Stimulated activated CD4-positive, alpha-beta T cell treated with anti-CD3 and anti-CD28 coated beads, Interleukin-2, amount 100 ng/mL, for 48 hours (primary cell): ENCODE measurements around the gene ECSIT.
"Not testable (repeated sequence)": the region's sequence is repeated elsewhere in the genome, so short reads cannot be mapped to it uniquely, and the experiment has no call there.

Source experiments
- DNase-seq, 2 donors: peaks; one replicate each; pipeline ENCODE4 v3.0.0-alpha.2; 2020

The ECSIT gene

GRCh38 chr19:11475343-11475742 is 53.6 kb downstream of the ECSIT start:
- not testable (repeated sequence) for DNase-seq

- no peak for DNase-seq
These were observed 55.2 kb downstream of the ECSIT start for GRCh38 chr19:11473725-11474124.

DNA sequence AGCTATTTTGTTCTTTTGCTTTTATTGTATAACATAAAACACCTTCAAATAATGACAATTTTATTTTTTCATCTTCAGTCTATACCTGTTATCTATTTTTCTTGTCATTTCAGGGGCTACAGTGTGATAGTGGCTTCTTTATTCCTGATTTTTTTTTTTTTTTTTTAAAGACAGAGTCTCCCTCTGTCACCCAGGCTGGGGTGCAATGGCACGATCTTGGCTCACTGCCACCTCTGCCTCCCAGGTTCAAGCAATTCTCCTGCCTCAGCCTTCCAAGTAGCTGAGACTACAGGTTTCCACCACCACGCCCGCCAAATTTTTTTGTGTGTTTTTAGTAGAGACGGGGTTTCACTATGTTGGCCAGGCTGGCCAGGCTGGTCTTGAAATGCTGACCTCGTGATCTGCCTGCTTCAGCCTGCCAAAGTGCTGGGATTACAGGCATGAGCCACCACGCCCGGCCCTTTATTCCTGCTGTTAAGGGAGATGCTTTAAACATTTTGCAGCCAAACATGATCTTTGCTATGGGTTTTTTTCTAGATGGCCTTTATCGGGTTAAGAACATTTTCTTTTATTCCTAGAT is 60.6 kb downstream of the ECSIT start:
- DNase-seq: not testable (repeated sequence)

- DNase-seq: no peak
These were observed 63.3 kb downstream of the ECSIT start for GRCh38 chr19:11465600-11465999.

DNA sequence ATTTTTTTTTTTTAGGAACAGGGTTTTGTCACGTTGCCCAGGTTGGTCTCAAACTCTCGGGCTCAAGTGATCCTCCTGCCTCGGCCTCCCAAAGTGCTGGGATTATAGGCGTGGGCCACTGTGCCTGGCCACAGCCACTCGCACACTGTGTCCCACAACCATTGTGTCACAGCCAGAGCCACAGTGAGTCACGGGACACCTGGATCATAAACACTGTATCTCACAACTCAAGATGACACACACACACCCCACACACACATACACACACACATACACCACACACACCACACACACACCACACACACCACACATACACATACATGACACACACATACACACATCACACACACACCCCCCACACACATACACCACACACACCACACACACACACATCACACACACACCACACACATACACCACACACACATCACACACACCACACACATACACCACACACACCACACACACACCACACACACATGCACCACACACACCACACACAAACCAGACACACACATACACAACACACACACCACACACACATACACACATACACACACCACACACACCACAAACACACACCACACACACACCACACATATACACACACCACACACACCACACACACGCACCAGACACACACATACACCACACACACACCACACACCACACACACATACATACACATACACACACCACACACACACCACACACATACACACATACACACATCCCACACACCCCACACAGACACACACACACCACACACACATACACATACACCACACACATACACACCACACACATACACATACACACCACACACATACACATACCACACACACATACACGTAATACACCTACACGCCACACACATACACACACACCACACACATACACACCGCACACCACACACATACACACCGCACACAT is 64.3 kb downstream of the ECSIT start:
- no peak for DNase-seq

- DNase-seq: no peak
These were observed 65.5 kb downstream of the ECSIT start for GRCh38 chr19:11463391-11463790.

GRCh38 chr19:11461453-11461852 is 67.5 kb downstream of the ECSIT start:
- DNase-seq: no peak

DNA sequence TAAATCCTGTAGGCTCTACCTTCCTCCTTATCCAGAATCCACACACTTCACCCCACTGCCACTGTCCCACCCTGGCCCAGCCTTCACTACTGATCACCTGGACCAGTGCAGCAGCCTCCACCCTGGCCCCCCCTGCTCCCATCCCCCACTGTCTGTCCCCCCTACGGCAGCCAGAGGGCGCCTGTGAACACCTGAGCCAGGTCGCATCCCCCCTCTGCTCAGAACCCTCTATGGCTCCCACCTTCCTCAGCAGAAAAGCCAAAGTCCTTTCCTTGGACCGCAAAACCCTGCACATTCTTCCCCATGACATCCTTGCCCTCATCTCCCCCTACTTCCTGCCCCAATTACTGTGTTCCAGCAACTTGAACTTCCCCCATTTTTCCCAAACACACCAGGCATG is 68.7 kb downstream of the ECSIT start:
- no peak for DNase-seq

DNA sequence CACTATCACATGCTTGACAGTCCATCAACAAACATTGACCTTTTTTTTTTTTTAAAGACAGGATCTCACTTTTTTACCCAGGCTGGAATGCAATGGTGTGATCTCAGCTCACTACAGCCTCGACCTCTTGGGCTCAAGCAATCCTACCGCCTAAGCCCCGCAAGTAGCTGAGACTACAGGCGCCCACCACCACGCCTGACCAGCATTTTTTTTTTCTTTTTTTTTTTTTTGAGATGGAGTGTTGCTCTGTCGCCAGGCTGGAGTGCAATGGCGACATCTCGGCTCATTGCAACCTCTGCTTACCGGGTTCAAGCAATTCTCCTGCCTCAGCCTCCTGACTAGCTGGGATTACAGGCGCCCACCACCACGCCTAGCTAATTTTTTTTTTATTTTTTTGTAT is 70.0 kb downstream of the ECSIT start:
- not testable (repeated sequence) for DNase-seq

- no peak for DNase-seq
These were observed 70.6 kb downstream of the ECSIT start for GRCh38 chr19:11458236-11458900.

DNA sequence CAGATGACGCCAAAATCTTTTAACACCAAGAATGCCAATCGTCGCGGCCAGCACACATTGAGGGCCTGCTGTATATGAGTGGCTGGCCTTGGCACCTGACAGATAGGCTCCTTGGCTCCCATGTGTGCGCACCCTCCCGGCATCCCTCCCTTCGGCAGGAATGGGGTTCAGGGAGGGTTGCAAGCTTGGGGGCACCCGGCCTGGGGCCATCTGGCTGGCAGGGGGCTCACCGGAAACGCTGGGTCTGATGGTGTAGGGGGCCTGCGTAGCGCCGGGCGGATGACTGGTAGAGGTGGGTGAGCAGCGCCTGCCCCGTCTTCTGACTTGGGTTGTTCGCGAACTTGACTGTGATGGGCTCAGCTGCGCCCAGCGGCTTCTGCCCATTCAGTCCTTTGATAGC is 71.1 kb downstream of the ECSIT start:
- DNase-seq: no peak

- no peak for DNase-seq
These were observed 71.8 kb downstream of the ECSIT start for GRCh38 chr19:11457115-11457514.

- DNase-seq: no peak
These were observed 72.3 kb downstream of the ECSIT start for GRCh38 chr19:11456659-11457058.
